MM.1S (cell line): ENCODE results near the gene PIGN.

Experiments used
- CTCF ChIP-seq: fragments of 300-600 bp; sonication (generic); IDR thresholded peaks from 2 replicates; pipeline ENCODE4 v1.5.1; 2016; ENCODE audit warnings: antibody characterized with exemption, low read length, mixed read lengths
- EZH2 ChIP-seq: fragments of 300-600 bp; sonication (generic); optimal IDR thresholded peaks from 2 replicates; pipeline ENCODE3; 2017; ENCODE audit warnings: low read depth, mild to moderate bottlenecking, antibody characterized with exemption, low read length, mixed read lengths
- EZH2phosphoT487 ChIP-seq: fragments of 300-600 bp; sonication (generic); IDR thresholded peaks from 2 replicates; pipeline ENCODE4 v1.6.1; 2018; ENCODE audit warnings: antibody characterized with exemption, low read length

- TF ChIP-seq CTCF (no peak), EZH2 (no peak), EZH2phosphoT487 (no peak)
Measured at GRCh38 chr18:62107881-62108280, 79.0 kb downstream of the PIGN start.
